GM13976 (cell line): ENCODE measurements around the gene FRZB.

Experiments
- DNase-seq: peaks from one replicate; pipeline ENCODE4 v3.0.0; 2012; ENCODE audit warnings: low spot score
- in situ Hi-C: fragments of 300-500 bp; cut with MboI; formaldehyde crosslinking; loops from one replicate; pipeline ENCODE4 v1.12.0; 2022; ENCODE audit warnings: low sequenced_read_pairs, mixed read lengths, inconsistent platforms; ENCODE audit not compliant: unreplicated experiment
- TF ChIP-seq, protein P1 (sequence below): IDR thresholded peaks from 2 replicates; pipeline ENCODE4 v1.5.1; 2012; ENCODE audit warnings: borderline replicate concordance, mild to moderate bottlenecking; ENCODE audit not compliant: insufficient read depth; ENCODE audit errors: extremely low read depth, missing control alignments, control extremely low read depth

The FRZB gene

DNA sequence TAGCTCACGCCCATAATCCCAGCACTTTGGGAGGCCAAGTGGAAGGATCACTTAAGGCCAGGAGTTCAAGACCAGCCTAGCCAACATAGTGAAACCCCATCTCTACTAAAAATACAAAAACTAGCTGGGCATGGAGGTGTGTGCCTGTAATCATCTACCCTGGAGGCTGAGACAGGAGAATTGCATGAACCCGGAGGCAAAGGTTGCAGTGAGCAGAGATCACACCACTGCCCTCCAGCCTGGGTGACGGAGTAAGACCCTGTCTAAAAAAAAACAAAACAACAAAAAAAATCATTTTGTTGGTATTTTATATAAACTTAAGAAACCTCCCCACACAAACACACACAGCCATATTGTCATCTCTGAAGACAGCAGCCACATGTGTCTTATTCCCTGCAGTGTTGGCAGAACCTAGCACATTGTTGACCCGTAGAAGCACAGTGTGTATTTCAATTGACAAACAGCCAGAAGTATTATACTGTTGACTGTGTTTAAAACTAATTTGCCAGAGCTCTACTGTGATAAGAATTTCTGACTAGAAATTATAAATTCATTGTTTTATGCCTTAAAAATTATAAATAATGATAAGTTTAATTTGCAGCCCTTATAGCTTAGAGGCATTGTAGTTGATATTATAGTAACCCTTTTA lies 82.3 kb downstream of the FRZB start:
- in situ Hi-C loops = no loop called here
- no peak for DNase-seq
- TF ChIP-seq, protein P1, sequence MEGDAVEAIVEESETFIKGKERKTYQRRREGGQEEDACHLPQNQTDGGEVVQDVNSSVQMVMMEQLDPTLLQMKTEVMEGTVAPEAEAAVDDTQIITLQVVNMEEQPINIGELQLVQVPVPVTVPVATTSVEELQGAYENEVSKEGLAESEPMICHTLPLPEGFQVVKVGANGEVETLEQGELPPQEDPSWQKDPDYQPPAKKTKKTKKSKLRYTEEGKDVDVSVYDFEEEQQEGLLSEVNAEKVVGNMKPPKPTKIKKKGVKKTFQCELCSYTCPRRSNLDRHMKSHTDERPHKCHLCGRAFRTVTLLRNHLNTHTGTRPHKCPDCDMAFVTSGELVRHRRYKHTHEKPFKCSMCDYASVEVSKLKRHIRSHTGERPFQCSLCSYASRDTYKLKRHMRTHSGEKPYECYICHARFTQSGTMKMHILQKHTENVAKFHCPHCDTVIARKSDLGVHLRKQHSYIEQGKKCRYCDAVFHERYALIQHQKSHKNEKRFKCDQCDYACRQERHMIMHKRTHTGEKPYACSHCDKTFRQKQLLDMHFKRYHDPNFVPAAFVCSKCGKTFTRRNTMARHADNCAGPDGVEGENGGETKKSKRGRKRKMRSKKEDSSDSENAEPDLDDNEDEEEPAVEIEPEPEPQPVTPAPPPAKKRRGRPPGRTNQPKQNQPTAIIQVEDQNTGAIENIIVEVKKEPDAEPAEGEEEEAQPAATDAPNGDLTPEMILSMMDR = no peak
